H9 (cell line): ENCODE data around the gene ARPC1A. TPM values are rescaled to one million over a fixed set of nuclear protein-coding genes. Genes with fewer than 3 reads are reported as not detected.

Experiments
- DNase-seq: peaks from one replicate; pipeline ENCODE4 v3.0.0-alpha.2; 2017
- H2AFZ ChIP-seq: one replicate; pipeline ENCODE4 v1.6.1; 2013; ENCODE audit warnings: mild to moderate bottlenecking, low read length, control low read depth, moderate library complexity
- H2AK5ac ChIP-seq: 2 replicates; pipeline ENCODE4 v1.6.1; 2013; ENCODE audit warnings: low read length, control low read depth, mixed read lengths; ENCODE audit not compliant: insufficient read length
- H2BK120ac ChIP-seq: one replicate; pipeline ENCODE4 v1.6.1; 2013; ENCODE audit warnings: low read depth, mild to moderate bottlenecking, low read length, control low read depth, inconsistent platforms; ENCODE audit not compliant: poor library complexity, severe bottlenecking
- H2BK12ac ChIP-seq: 2 replicates; pipeline ENCODE4 v1.6.1; 2013; ENCODE audit warnings: low read length, control low read depth, mixed read lengths, low read depth; ENCODE audit not compliant: insufficient read length
- H2BK15ac ChIP-seq: 2 replicates; pipeline ENCODE4 v1.6.1; 2013; ENCODE audit warnings: low read depth, low read length, control low read depth
- H2BK20ac ChIP-seq: one replicate; pipeline ENCODE4 v1.6.1; 2013; ENCODE audit warnings: low read depth, mild to moderate bottlenecking, low read length, control low read depth, inconsistent platforms; ENCODE audit not compliant: poor library complexity, severe bottlenecking
- H2BK5ac ChIP-seq: 2 replicates; pipeline ENCODE4 v1.6.1; 2013; ENCODE audit warnings: low read length, control low read depth, mixed read lengths; ENCODE audit not compliant: insufficient read length
- H3K14ac ChIP-seq: 2 replicates; pipeline ENCODE4 v1.6.1; 2013; ENCODE audit warnings: low read length, control low read depth; ENCODE audit not compliant: insufficient read depth
- H3K18ac ChIP-seq: 2 replicates; pipeline ENCODE4 v1.6.1; 2013; ENCODE audit warnings: low read depth, mild to moderate bottlenecking, mixed read lengths, low read length, control low read depth; ENCODE audit not compliant: insufficient read length
- H3K23ac ChIP-seq: 2 replicates; pipeline ENCODE4 v1.6.1; 2013; ENCODE audit warnings: low read length, control low read depth, mixed read lengths, low read depth; ENCODE audit not compliant: insufficient read length
- H3K23me2 ChIP-seq: 2 replicates; pipeline ENCODE4 v1.6.1; 2013; ENCODE audit warnings: low read depth, mild to moderate bottlenecking, mixed read lengths, low read length, control low read depth; ENCODE audit not compliant: insufficient read length, poor library complexity, severe bottlenecking
- H3K27ac ChIP-seq: 2 replicates; pipeline ENCODE4 v1.5.1; 2013; ENCODE audit warnings: low read length, control low read depth, mixed read lengths, low read depth; ENCODE audit not compliant: insufficient read length
- H3K27me3 ChIP-seq: 2 replicates; pipeline ENCODE4 v1.6.1; 2013; ENCODE audit warnings: low read length, control low read depth, inconsistent platforms; ENCODE audit not compliant: insufficient read depth
- H3K4ac ChIP-seq: 2 replicates; pipeline ENCODE4 v1.6.1; 2013; ENCODE audit warnings: low read depth, mild to moderate bottlenecking, control low read depth, inconsistent platforms, low read length, moderate library complexity
- H3K4me1 ChIP-seq: 2 replicates; pipeline ENCODE4 v1.6.1; 2013; ENCODE audit warnings: low read length, control low read depth, inconsistent platforms; ENCODE audit not compliant: insufficient read depth
- H3K4me2 ChIP-seq: 2 replicates; pipeline ENCODE4 v1.6.1; 2013; ENCODE audit warnings: low read length, control low read depth, mixed read lengths; ENCODE audit not compliant: insufficient read length, insufficient read depth
- H3K56ac ChIP-seq: 2 replicates; pipeline ENCODE4 v1.6.1; 2013; ENCODE audit warnings: low read depth, mild to moderate bottlenecking, mixed read lengths, low read length, control low read depth; ENCODE audit not compliant: insufficient read length
- H3K79me1 ChIP-seq: 2 replicates; pipeline ENCODE4 v1.6.1; 2013; ENCODE audit warnings: low read depth, mild to moderate bottlenecking, moderate library complexity, low read length, control low read depth, inconsistent platforms; ENCODE audit not compliant: insufficient read depth, poor library complexity, severe bottlenecking
- H3K79me2 ChIP-seq: 2 replicates; pipeline ENCODE4 v1.6.1; 2013; ENCODE audit warnings: low read length, control low read depth, inconsistent platforms; ENCODE audit not compliant: insufficient read depth
- H3K9ac ChIP-seq: 2 replicates; pipeline ENCODE4 v1.6.1; 2013; ENCODE audit warnings: low read length, control low read depth, mixed read lengths; ENCODE audit not compliant: insufficient read length; ENCODE audit errors: extremely low read depth
- H3K9me3 ChIP-seq: one replicate; pipeline ENCODE4 v1.6.1; 2013; ENCODE audit warnings: low read depth, low read length, inconsistent platforms; ENCODE audit not compliant: control insufficient read depth
- H3T11ph ChIP-seq: one replicate; pipeline ENCODE4 v1.6.1; 2013; ENCODE audit warnings: mild to moderate bottlenecking, low read length, control low read depth, inconsistent platforms
- H4K20me1 ChIP-seq: one replicate; pipeline ENCODE4 v1.6.1; 2013; ENCODE audit not compliant: control insufficient read depth, insufficient read length, insufficient read depth
- H4K5ac ChIP-seq: 2 replicates; pipeline ENCODE4 v1.6.1; 2013; ENCODE audit warnings: low read depth, mild to moderate bottlenecking, mixed read lengths, low read length, control low read depth; ENCODE audit not compliant: insufficient read length
- H4K8ac ChIP-seq: replicated peaks from 2 replicates; pipeline ENCODE4 v1.6.1; 2013; ENCODE audit warnings: low read length, control low read depth, mixed read lengths, low read depth; ENCODE audit not compliant: insufficient read length
- H4K91ac ChIP-seq: 2 replicates; pipeline ENCODE4 v1.6.1; 2013; ENCODE audit warnings: low read depth, mild to moderate bottlenecking, moderate library complexity, mixed read lengths, low read length, control low read depth; ENCODE audit not compliant: insufficient read length
- H3K27ac Mint-ChIP-seq, 3 experiments: 2 replicates in 2 of 3; 3 replicates in 1 of 3; pipeline ENCODE4 v1.8.0; 2020 to 2021; ENCODE audit warnings: mixed read lengths in 3 of 3, mild to moderate bottlenecking in 1 of 3, moderate library complexity in 1 of 3
- H3K27me3 Mint-ChIP-seq: 2 replicates; pipeline ENCODE4 v1.8.0; 2021; ENCODE audit warnings: low read depth, mild to moderate bottlenecking, moderate library complexity, mixed read lengths
- H3K36me3 Mint-ChIP-seq, 3 experiments: 2 replicates in 2 of 3; 3 replicates in 1 of 3; pipeline ENCODE4 v1.8.0; 2020 to 2021; ENCODE audit warnings: low read depth in 3 of 3, mixed read lengths in 3 of 3; ENCODE audit not compliant: insufficient read depth in 1 of 3
- H3K4me1 Mint-ChIP-seq, 2 experiments: 2 replicates each; pipeline ENCODE4 v1.8.0; 2020; ENCODE audit warnings: mixed read lengths in 2 of 2
- H3K4me3 Mint-ChIP-seq, 2 experiments: 2 replicates in 1 of 2; 3 replicates in 1 of 2; pipeline ENCODE4 v1.8.0; 2020 to 2021; ENCODE audit warnings: mild to moderate bottlenecking in 2 of 2, mixed read lengths in 2 of 2, moderate library complexity in 1 of 2
- H3K9me3 Mint-ChIP-seq, 2 experiments: 2 replicates in 1 of 2; 3 replicates in 1 of 2; pipeline ENCODE4 v1.8.0; 2020; ENCODE audit warnings: mild to moderate bottlenecking in 2 of 2, mixed read lengths in 2 of 2, moderate library complexity in 1 of 2
- WGBS: extraction: QIAGEN DNeasy Blood & Tissue Kit; methylation state at CpG from one replicate; pipeline ENCODE4 v1.1.7; 2013; ENCODE audit warnings: missing lambda C conversion rate, low lambda C conversion rate, mixed read lengths; ENCODE audit not compliant: insufficient read length; ENCODE audit errors: extremely low coverage; 5-methylcytosine and 5-hydroxymethylcytosine counted together
- total RNA-seq: library from RNA; stranded (reverse); gene quantifications from 2 replicates; pipeline ENCODE4 v1.2.1, GENCODE V29; 2021
- TF ChIP-seq, protein P1 (sequence below): fragments of 200-600 bp; sonication (generic); conservative IDR thresholded peaks from 3 replicates; pipeline ENCODE4 v1.8.0; 2021; ENCODE audit warnings: antibody characterized with exemption, mild to moderate bottlenecking

Gene ARPC1A
- total RNA-seq, 1 experiment from 2014 or later, result 169 TPM

DNA sequence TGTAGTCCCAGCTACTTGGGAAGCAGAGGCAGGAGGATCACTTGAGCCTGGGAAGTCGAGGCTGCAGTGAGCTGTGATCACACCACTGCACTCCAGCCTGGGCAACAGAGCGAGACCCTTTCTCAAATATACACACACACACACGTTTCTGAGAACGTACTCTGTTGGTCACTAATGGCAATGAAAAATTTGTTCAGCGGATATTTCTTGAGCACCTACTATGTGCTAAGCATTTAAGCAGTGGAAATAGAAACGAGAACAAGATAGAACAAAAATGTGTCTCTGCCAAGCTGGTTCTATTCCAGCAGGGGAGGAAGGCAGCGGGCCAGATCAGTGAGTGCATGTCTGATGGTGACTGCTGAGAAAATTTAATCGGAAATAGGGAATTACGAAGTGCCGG lies 57.5 kb downstream of the ARPC1A start:
- Mint-ChIP-seq H3K4me1 (peaks cover 6 to 11% of the 10 kb centered on the region in 2 experiments), H3K27me3 (no peaks in the 10 kb centered on the region; the same call in 1 of the 2 replicates), H3K4me3 (no peak overlapping the region; a peak in 1 of 5 replicates), H3K27ac (no peak overlapping the region), H3K36me3 (peaks cover 8 to 31% (median 13%) of the 10 kb centered on the region in 3 experiments; a peak in 6 of 7 replicates), H3K9me3 (no peaks in the 10 kb centered on the region; a peak in 1 of 5 replicates)
- Histone ChIP-seq H3K9me3 (no peaks in the 10 kb centered on the region), H3K79me2 (no peaks in the 10 kb centered on the region), H4K5ac (no peak overlapping the region), H3K56ac (no peak overlapping the region), H4K20me1 (no peaks in the 10 kb centered on the region), H3K27me3 (no peaks in the 10 kb centered on the region), H2BK20ac (no peak overlapping the region), H2AFZ (no peak overlapping the region), H4K8ac (no peak overlapping the region), H3T11ph (no peak overlapping the region), H3K23ac (no peak overlapping the region), H3K14ac (no peak overlapping the region), H3K27ac (no peak overlapping the region), H3K23me2 (no peaks in the 10 kb centered on the region), H3K18ac (no peak overlapping the region), H4K91ac (no peak overlapping the region), H3K4me2 (no peak overlapping the region), H3K79me1 (peaks cover 8% of the 10 kb centered on the region), H3K9ac (no peak overlapping the region), H2BK12ac (no peak overlapping the region), H3K4me1 (no peaks in the 10 kb centered on the region), H2BK120ac (no peak overlapping the region), H2AK5ac (no peak overlapping the region), H3K4ac (no peak overlapping the region), H2BK5ac (no peak overlapping the region), H2BK15ac (no peak overlapping the region)
- no peak for DNase-seq
- TF ChIP-seq, protein P1, sequence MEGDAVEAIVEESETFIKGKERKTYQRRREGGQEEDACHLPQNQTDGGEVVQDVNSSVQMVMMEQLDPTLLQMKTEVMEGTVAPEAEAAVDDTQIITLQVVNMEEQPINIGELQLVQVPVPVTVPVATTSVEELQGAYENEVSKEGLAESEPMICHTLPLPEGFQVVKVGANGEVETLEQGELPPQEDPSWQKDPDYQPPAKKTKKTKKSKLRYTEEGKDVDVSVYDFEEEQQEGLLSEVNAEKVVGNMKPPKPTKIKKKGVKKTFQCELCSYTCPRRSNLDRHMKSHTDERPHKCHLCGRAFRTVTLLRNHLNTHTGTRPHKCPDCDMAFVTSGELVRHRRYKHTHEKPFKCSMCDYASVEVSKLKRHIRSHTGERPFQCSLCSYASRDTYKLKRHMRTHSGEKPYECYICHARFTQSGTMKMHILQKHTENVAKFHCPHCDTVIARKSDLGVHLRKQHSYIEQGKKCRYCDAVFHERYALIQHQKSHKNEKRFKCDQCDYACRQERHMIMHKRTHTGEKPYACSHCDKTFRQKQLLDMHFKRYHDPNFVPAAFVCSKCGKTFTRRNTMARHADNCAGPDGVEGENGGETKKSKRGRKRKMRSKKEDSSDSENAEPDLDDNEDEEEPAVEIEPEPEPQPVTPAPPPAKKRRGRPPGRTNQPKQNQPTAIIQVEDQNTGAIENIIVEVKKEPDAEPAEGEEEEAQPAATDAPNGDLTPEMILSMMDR, result no peak
- WGBS, result no CpG with 5 or more reads among the region's 10 CpGs
